ENCODE results near the gene WAC.
"Not testable (repeated sequence)": the region's sequence is repeated elsewhere in the genome, so short reads cannot be mapped to it uniquely, and the experiment has no call there.

WAC gene

DNA sequence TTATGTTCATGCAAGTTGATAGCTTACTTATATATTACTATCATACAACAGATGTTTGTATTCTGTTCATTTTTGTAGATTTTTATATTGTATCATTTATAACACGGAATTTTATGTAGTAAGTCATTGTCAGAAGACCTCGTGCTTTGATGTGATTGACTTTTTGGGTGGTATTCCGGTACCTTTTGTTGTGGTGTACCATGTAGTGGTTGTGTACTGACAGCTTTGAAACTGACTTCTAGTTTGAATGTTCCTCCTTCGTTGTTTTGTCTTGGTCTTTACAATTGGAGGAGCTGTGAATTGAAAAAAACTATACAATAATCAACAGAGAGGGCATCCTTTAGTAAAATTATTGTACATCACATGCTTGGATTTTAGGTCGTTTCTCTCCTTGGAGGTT is 61.5 kb downstream of the WAC start:
- Histone ChIP-seq H3K27ac (ENCODE audit: insufficient read depth, low read length, poor library complexity, severe bottlenecking) (no peak overlapping the region), H3K36me3 (ENCODE audit: control insufficient read depth, insufficient read depth, low read length) (peaks cover 45% of the 10 kb centered on the region), H3K4me1 (ENCODE audit: control insufficient read depth, insufficient read depth, low read length, poor library complexity, severe bottlenecking) (no peaks in the 10 kb centered on the region), H3K4me3 (ENCODE audit: insufficient read depth, low read depth, low read length, poor library complexity, severe bottlenecking) (no peak overlapping the region), H3K9me3 (ENCODE audit: control insufficient read depth, low read length) (no peaks in the 10 kb centered on the region), H3K27me3 (replicated peaks; ENCODE audit: control insufficient read depth, insufficient read depth, low read length, poor library complexity, severe bottlenecking) (no peaks in the 10 kb centered on the region)
- no peak for DNase-seq

- no peak for DNase-seq
- no peaks in the 10 kb centered on the region for H3K4me1 ChIP-seq (ENCODE audit: control insufficient read depth, insufficient read depth, low read length, poor library complexity, severe bottlenecking)
Measured at GRCh38 chr10:28595613-28596012, 62.7 kb downstream of the WAC start.

DNA sequence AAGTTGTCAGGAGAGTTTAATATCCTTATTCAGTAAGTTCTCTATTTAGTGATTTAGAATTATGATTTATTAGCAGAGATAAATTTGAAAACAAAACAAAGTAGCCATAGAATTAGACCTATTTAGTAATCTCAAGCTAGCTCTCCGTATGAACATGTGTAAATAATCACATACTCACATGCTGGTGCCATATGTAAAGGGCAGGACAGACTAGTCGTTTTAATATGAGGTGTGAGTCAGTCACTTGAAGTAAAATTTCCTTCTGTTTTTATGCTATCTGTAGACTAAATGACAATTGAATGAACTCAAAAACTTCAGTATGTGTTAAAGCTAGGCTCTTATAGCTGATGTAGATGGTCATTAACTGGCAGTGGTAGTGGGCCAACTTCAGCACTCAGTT is 67.1 kb downstream of the WAC start:
- Histone ChIP-seq H3K9me3 (ENCODE audit: control insufficient read depth, low read length) (no peaks in the 10 kb centered on the region), H3K36me3 (ENCODE audit: control insufficient read depth, insufficient read depth, low read length) (peaks cover 24% of the 10 kb centered on the region), H3K27ac (ENCODE audit: insufficient read depth, low read length, poor library complexity, severe bottlenecking) (no peak overlapping the region), H3K4me1 (ENCODE audit: control insufficient read depth, insufficient read depth, low read length, poor library complexity, severe bottlenecking) (no peaks in the 10 kb centered on the region), H3K27me3 (replicated peaks; ENCODE audit: control insufficient read depth, insufficient read depth, low read length, poor library complexity, severe bottlenecking) (no peaks in the 10 kb centered on the region), H3K4me3 (ENCODE audit: insufficient read depth, low read depth, low read length, poor library complexity, severe bottlenecking) (no peak overlapping the region)
- DNase-seq, result no peak

More at GRCh38 chr10:28595613-28596012, 62.7 kb downstream of the WAC start:
- Histone ChIP-seq H3K9me3 (ENCODE audit: control insufficient read depth, low read length) (no peaks in the 10 kb centered on the region), H3K27me3 (replicated peaks; ENCODE audit: control insufficient read depth, insufficient read depth, low read length, poor library complexity, severe bottlenecking) (no peaks in the 10 kb centered on the region), H3K36me3 (ENCODE audit: control insufficient read depth, insufficient read depth, low read length) (peaks cover 42% of the 10 kb centered on the region), H3K4me3 (ENCODE audit: insufficient read depth, low read depth, low read length, poor library complexity, severe bottlenecking) (no peak overlapping the region), H3K27ac (ENCODE audit: insufficient read depth, low read length, poor library complexity, severe bottlenecking) (no peak overlapping the region)

- H3K4me1 ChIP-seq (ENCODE audit: control insufficient read depth, insufficient read depth, low read length, poor library complexity, severe bottlenecking), result no peaks in the 10 kb centered on the region
Measured at GRCh38 chr10:28601012-28601411, 68.1 kb downstream of the WAC start.

DNA sequence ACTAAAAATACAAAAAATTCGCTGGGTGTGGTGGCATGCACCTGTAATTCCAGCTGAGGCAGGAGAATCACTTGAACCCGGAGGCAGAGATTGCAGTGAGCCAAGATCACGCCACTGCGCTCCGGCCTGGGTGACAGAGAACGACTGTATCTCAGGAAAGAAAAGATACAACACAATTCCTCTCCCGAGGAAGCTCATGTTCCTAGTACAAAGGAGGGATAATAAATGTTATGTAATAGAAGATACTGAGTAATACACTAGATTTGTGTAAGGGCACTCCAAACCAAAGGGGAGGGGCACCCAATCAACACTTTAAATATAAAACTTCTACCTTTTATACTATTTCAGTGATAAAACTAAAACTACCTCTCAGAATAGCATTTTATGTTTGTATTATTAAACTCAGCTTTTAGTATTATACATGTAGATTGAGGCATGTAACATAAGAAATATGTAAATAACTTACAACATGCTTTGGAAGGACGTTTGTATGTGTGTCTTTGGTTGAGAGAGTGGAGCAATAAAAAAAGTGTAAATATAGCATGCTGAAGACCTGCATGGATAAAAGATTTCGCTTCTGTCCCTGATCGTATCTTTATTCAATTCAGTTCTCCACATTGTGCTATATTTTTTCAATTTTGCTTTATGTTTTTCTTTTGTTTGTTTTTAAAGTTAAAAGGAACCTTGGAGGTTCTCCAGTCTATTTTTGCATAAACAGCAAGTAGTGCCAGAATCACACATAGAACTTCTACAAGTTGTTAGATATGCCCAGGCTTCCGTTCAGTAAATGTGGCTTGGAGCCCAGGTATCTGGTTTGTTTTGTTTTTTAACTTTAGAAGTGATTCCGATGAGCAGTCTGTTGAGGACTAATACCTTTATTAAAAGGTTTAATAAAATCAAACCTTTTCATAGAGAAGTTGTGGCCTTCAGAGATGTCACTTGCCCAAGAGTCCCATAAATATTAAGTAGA is 71.9 kb downstream of the WAC start:
- no peak for DNase-seq
- H3K27ac ChIP-seq (ENCODE audit: insufficient read depth, low read length, poor library complexity, severe bottlenecking), result no peak overlapping the region

More at GRCh38 chr10:28601012-28601411, 68.1 kb downstream of the WAC start:
- Histone ChIP-seq H3K9me3 (ENCODE audit: control insufficient read depth, low read length) (no peaks in the 10 kb centered on the region), H3K4me3 (ENCODE audit: insufficient read depth, low read depth, low read length, poor library complexity, severe bottlenecking) (no peak overlapping the region), H3K27ac (ENCODE audit: insufficient read depth, low read length, poor library complexity, severe bottlenecking) (no peak overlapping the region), H3K27me3 (replicated peaks; ENCODE audit: control insufficient read depth, insufficient read depth, low read length, poor library complexity, severe bottlenecking) (no peaks in the 10 kb centered on the region), H3K36me3 (ENCODE audit: control insufficient read depth, insufficient read depth, low read length) (peaks cover 20% of the 10 kb centered on the region)
- no peak for DNase-seq

GRCh38 chr10:28606568-28606967 is 73.7 kb downstream of the WAC start:
- DNase-seq, result no peak
- Histone ChIP-seq H3K4me3 (ENCODE audit: insufficient read depth, low read depth, low read length, poor library complexity, severe bottlenecking) (no peak overlapping the region), H3K27ac (ENCODE audit: insufficient read depth, low read length, poor library complexity, severe bottlenecking) (no peak overlapping the region), H3K27me3 (replicated peaks; ENCODE audit: control insufficient read depth, insufficient read depth, low read length, poor library complexity, severe bottlenecking) (no peaks in the 10 kb centered on the region), H3K9me3 (ENCODE audit: control insufficient read depth, low read length) (no peaks in the 10 kb centered on the region), H3K4me1 (ENCODE audit: control insufficient read depth, insufficient read depth, low read length, poor library complexity, severe bottlenecking) (no peaks in the 10 kb centered on the region), H3K36me3 (ENCODE audit: control insufficient read depth, insufficient read depth, low read length) (peaks cover 43% of the 10 kb centered on the region)

More for the DNA sequence above, 71.9 kb downstream of the WAC start:
- Histone ChIP-seq H3K9me3 (ENCODE audit: control insufficient read depth, low read length) (no peaks in the 10 kb centered on the region), H3K27me3 (replicated peaks; ENCODE audit: control insufficient read depth, insufficient read depth, low read length, poor library complexity, severe bottlenecking) (no peaks in the 10 kb centered on the region), H3K4me1 (ENCODE audit: control insufficient read depth, insufficient read depth, low read length, poor library complexity, severe bottlenecking) (no peaks in the 10 kb centered on the region), H3K4me3 (ENCODE audit: insufficient read depth, low read depth, low read length, poor library complexity, severe bottlenecking) (no peak overlapping the region), H3K36me3 (ENCODE audit: control insufficient read depth, insufficient read depth, low read length) (peaks cover 27% of the 10 kb centered on the region)

GRCh38 chr10:28609636-28610035 is 76.7 kb downstream of the WAC start:
- not testable (repeated sequence) for H3K27me3 ChIP-seq (replicated peaks; ENCODE audit: control insufficient read depth, insufficient read depth, low read length, poor library complexity, severe bottlenecking); H3K27ac ChIP-seq (ENCODE audit: insufficient read depth, low read length, poor library complexity, severe bottlenecking); H3K4me3 ChIP-seq (ENCODE audit: insufficient read depth, low read depth, low read length, poor library complexity, severe bottlenecking); DNase-seq; H3K9me3 ChIP-seq (ENCODE audit: control insufficient read depth, low read length); H3K4me1 ChIP-seq (ENCODE audit: control insufficient read depth, insufficient read depth, low read length, poor library complexity, severe bottlenecking)
- H3K36me3 ChIP-seq (ENCODE audit: control insufficient read depth, insufficient read depth, low read length), result peaks cover 71% of the 10 kb centered on the region

- no peak for DNase-seq
- Histone ChIP-seq H3K9me3 (ENCODE audit: control insufficient read depth, low read length) (no peaks in the 10 kb centered on the region), H3K36me3 (ENCODE audit: control insufficient read depth, insufficient read depth, low read length) (peaks cover 93% of the 10 kb centered on the region), H3K4me3 (ENCODE audit: insufficient read depth, low read depth, low read length, poor library complexity, severe bottlenecking) (no peak overlapping the region), H3K27ac (ENCODE audit: insufficient read depth, low read length, poor library complexity, severe bottlenecking) (no peak overlapping the region), H3K4me1 (ENCODE audit: control insufficient read depth, insufficient read depth, low read length, poor library complexity, severe bottlenecking) (no peaks in the 10 kb centered on the region), H3K27me3 (replicated peaks; ENCODE audit: control insufficient read depth, insufficient read depth, low read length, poor library complexity, severe bottlenecking) (no peaks in the 10 kb centered on the region)
Measured at GRCh38 chr10:28612877-28613276, 80.0 kb downstream of the WAC start.

DNA sequence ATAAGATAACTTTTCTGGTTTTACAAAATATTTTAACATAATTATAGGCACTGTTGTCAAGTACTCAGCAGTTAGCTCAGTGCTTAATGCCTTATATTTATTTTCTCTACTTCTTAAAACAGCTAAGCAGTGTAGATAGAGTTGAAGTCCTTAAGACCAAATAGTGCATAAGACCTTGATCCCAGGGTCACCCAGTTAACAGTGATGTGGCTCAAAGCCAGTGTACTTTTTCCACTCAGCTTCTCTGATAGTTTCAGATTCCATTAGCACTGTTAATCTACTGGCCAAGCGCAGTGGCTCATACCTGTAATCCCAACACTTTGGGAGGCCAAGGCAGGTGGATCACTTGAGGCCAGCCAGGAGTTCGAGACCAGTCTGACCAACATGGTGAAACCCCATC is 83.6 kb downstream of the WAC start:
- H3K4me1 ChIP-seq (ENCODE audit: control insufficient read depth, insufficient read depth, low read length, poor library complexity, severe bottlenecking), result no peaks in the 10 kb centered on the region
- no peak for DNase-seq
- peaks cover 83% of the 10 kb centered on the region for H3K36me3 ChIP-seq (ENCODE audit: control insufficient read depth, insufficient read depth, low read length)
- H3K9me3 ChIP-seq (ENCODE audit: control insufficient read depth, low read length), result no peaks in the 10 kb centered on the region
- H3K27me3 ChIP-seq (replicated peaks; ENCODE audit: control insufficient read depth, insufficient read depth, low read length, poor library complexity, severe bottlenecking), result no peaks in the 10 kb centered on the region
- no peak overlapping the region for H3K4me3 ChIP-seq (ENCODE audit: insufficient read depth, low read depth, low read length, poor library complexity, severe bottlenecking)
- H3K27ac ChIP-seq (ENCODE audit: insufficient read depth, low read length, poor library complexity, severe bottlenecking), result no peak overlapping the region

DNA sequence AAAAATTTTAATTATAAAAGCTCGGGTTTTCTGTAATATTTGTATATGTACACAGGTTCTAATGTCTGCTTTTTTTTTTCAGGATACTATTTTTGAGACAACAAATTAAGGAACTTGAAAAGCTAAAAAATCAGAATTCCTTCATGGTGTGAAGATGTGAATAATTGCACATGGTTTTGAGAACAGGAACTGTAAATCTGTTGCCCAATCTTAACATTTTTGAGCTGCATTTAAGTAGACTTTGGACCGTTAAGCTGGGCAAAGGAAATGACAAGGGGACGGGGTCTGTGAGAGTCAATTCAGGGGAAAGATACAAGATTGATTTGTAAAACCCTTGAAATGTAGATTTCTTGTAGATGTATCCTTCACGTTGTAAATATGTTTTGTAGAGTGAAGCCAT is 86.5 kb downstream of the WAC start:
- Histone ChIP-seq H3K27me3 (replicated peaks; ENCODE audit: control insufficient read depth, insufficient read depth, low read length, poor library complexity, severe bottlenecking) (no peaks in the 10 kb centered on the region), H3K9me3 (ENCODE audit: control insufficient read depth, low read length) (no peaks in the 10 kb centered on the region), H3K27ac (ENCODE audit: insufficient read depth, low read length, poor library complexity, severe bottlenecking) (no peak overlapping the region), H3K4me1 (ENCODE audit: control insufficient read depth, insufficient read depth, low read length, poor library complexity, severe bottlenecking) (no peaks in the 10 kb centered on the region), H3K36me3 (ENCODE audit: control insufficient read depth, insufficient read depth, low read length) (peaks cover 57% of the 10 kb centered on the region), H3K4me3 (ENCODE audit: insufficient read depth, low read depth, low read length, poor library complexity, severe bottlenecking) (no peak overlapping the region)
- no peak for DNase-seq
